ENCODE measurements around the gene GLI2. TPM values are rescaled to one million over a fixed set of nuclear protein-coding genes. Genes with fewer than 3 reads are reported as not detected.

The GLI2 gene
- total RNA-seq, 1 donor from 2014 or later, result 42.9 TPM

GRCh38 chr2:120777170-120777751 is 41.6 kb downstream of the GLI2 start:
- H3K4me3 ChIP-seq (ENCODE audit: insufficient read depth, low read depth, low read length), result no peak overlapping the region
- no peaks in the 10 kb centered on the region for H3K9me3 ChIP-seq (ENCODE audit: insufficient read depth, low read depth, low read length)
- H2AFZ ChIP-seq (ENCODE audit: low read depth, low read length), result no peak overlapping the region
- peaks cover 87% of the 10 kb centered on the region for H3K79me2 ChIP-seq (ENCODE audit: insufficient read depth, low read length)
- Mint-ChIP-seq H3K36me3 (ENCODE audit: low read depth, unreplicated experiment) (peaks cover 2% of the 10 kb centered on the region), H3K27ac (ENCODE audit: unreplicated experiment) (no peak overlapping the region), H3K27me3 (ENCODE audit: low read depth, unreplicated experiment) (no peaks in the 10 kb centered on the region), H3K9me3 (ENCODE audit: unreplicated experiment) (no peaks in the 10 kb centered on the region), H3K4me1 (ENCODE audit: low read depth, unreplicated experiment) (peaks cover 36% of the 10 kb centered on the region), H3K4me3 (ENCODE audit: unreplicated experiment) (no peak overlapping the region)
- H3K27ac ChIP-seq (ENCODE audit: low read depth, low read length), result no peak overlapping the region
- no peak for FAIRE-seq
- TF ChIP-seq EZH2 (IDR thresholded peaks at IDR 0.05; ENCODE audit: insufficient read depth, low read length) (no peak), CTCF (IDR thresholded peaks at IDR 0.05; ENCODE audit: insufficient read depth, low read depth, low read length) (no peak)
- H4K20me1 ChIP-seq (ENCODE audit: insufficient read depth, low read length), result peaks cover 64% of the 10 kb centered on the region
- no peaks in the 10 kb centered on the region for H3K27me3 ChIP-seq (ENCODE audit: insufficient read depth, low read length)
- DNase-seq (ENCODE audit: low read depth), result no peak
- H3K9ac ChIP-seq (ENCODE audit: low read length), result no peak overlapping the region
- H3K36me3 ChIP-seq (ENCODE audit: insufficient read depth, low read length), result no peaks in the 10 kb centered on the region
- H3K4me2 ChIP-seq (ENCODE audit: low read length), result no peak overlapping the region
- peaks cover 42% of the 10 kb centered on the region for H3K4me1 ChIP-seq (ENCODE audit: insufficient read depth, low read length)

- peaks cover 32% of the 10 kb centered on the region for H3K4me1 Mint-ChIP-seq (ENCODE audit: low read depth, unreplicated experiment)
- H3K27me3 ChIP-seq (ENCODE audit: insufficient read depth, low read length), result no peaks in the 10 kb centered on the region
- H3K4me2 ChIP-seq (ENCODE audit: low read length), result peak overlapping the region; percentile 33
- no peak overlapping the region for H3K4me3 ChIP-seq (ENCODE audit: insufficient read depth, low read depth, low read length)
- peak overlapping the region; percentile 48 for H3K27ac ChIP-seq (ENCODE audit: low read depth, low read length)
- peaks cover 41% of the 10 kb centered on the region for H3K4me1 ChIP-seq (ENCODE audit: insufficient read depth, low read length)
- no peaks in the 10 kb centered on the region for H3K9me3 ChIP-seq (ENCODE audit: insufficient read depth, low read depth, low read length)
- peaks cover 87% of the 10 kb centered on the region for H3K79me2 ChIP-seq (ENCODE audit: insufficient read depth, low read length)
- no peaks in the 10 kb centered on the region for H3K27me3 Mint-ChIP-seq (ENCODE audit: low read depth, unreplicated experiment)
- H2AFZ ChIP-seq (ENCODE audit: low read depth, low read length), result no peak overlapping the region
- FAIRE-seq, result no peak
- H3K4me3 Mint-ChIP-seq (ENCODE audit: unreplicated experiment), result no peak overlapping the region
- DNase-seq (ENCODE audit: low read depth), result no peak
- peaks cover 2% of the 10 kb centered on the region for H3K36me3 Mint-ChIP-seq (ENCODE audit: low read depth, unreplicated experiment)
- H3K36me3 ChIP-seq (ENCODE audit: insufficient read depth, low read length), result no peaks in the 10 kb centered on the region
- H3K9me3 Mint-ChIP-seq (ENCODE audit: unreplicated experiment), result no peaks in the 10 kb centered on the region
- H3K9ac ChIP-seq (ENCODE audit: low read length), result peak overlapping the region; percentile 34
- TF ChIP-seq CTCF (IDR thresholded peaks at IDR 0.05; ENCODE audit: insufficient read depth, low read depth, low read length) (no peak), EZH2 (IDR thresholded peaks at IDR 0.05; ENCODE audit: insufficient read depth, low read length) (no peak)
- H4K20me1 ChIP-seq (ENCODE audit: insufficient read depth, low read length), result peaks cover 68% of the 10 kb centered on the region
- H3K27ac Mint-ChIP-seq (ENCODE audit: unreplicated experiment), result no peak overlapping the region
These were observed 42.1 kb downstream of the GLI2 start for GRCh38 chr2:120777787-120778186.

- H3K4me1 Mint-ChIP-seq (ENCODE audit: low read depth, unreplicated experiment), result peaks cover 32% of the 10 kb centered on the region
- peaks cover 68% of the 10 kb centered on the region for H4K20me1 ChIP-seq (ENCODE audit: insufficient read depth, low read length)
- peaks cover 42% of the 10 kb centered on the region for H3K4me1 ChIP-seq (ENCODE audit: insufficient read depth, low read length)
- H3K36me3 ChIP-seq (ENCODE audit: insufficient read depth, low read length), result no peaks in the 10 kb centered on the region
- H3K4me3 Mint-ChIP-seq (ENCODE audit: unreplicated experiment), result no peak overlapping the region
- peak overlapping the region; percentile 34 for H3K9ac ChIP-seq (ENCODE audit: low read length)
- no peaks in the 10 kb centered on the region for H3K9me3 ChIP-seq (ENCODE audit: insufficient read depth, low read depth, low read length)
- no peak for TF ChIP-seq EZH2 (IDR thresholded peaks at IDR 0.05; ENCODE audit: insufficient read depth, low read length)
- TF ChIP-seq CTCF (IDR thresholded peaks at IDR 0.05; ENCODE audit: insufficient read depth, low read depth, low read length), result no peak
- H3K79me2 ChIP-seq (ENCODE audit: insufficient read depth, low read length), result peaks cover 87% of the 10 kb centered on the region
- FAIRE-seq (no peak), DNase-seq (ENCODE audit: low read depth) (peak; percentile 59)
- peak overlapping the region; percentile 48 for H3K27ac ChIP-seq (ENCODE audit: low read depth, low read length)
- no peaks in the 10 kb centered on the region for H3K27me3 ChIP-seq (ENCODE audit: insufficient read depth, low read length)
- H2AFZ ChIP-seq (ENCODE audit: low read depth, low read length), result no peak overlapping the region
- H3K4me2 ChIP-seq (ENCODE audit: low read length), result peak overlapping the region; percentile 33
- no peak overlapping the region for H3K4me3 ChIP-seq (ENCODE audit: insufficient read depth, low read depth, low read length)
- no peak overlapping the region for H3K27ac Mint-ChIP-seq (ENCODE audit: unreplicated experiment)
- H3K36me3 Mint-ChIP-seq (ENCODE audit: low read depth, unreplicated experiment), result peaks cover 2% of the 10 kb centered on the region
- H3K9me3 Mint-ChIP-seq (ENCODE audit: unreplicated experiment), result no peaks in the 10 kb centered on the region
- H3K27me3 Mint-ChIP-seq (ENCODE audit: low read depth, unreplicated experiment), result no peaks in the 10 kb centered on the region
These were observed 42.6 kb downstream of the GLI2 start for GRCh38 chr2:120778244-120778643.

All from astrocyte (in vitro differentiated cells and primary cell).